IPS-11a (cell line): Measurements from ENCODE around the gene PRUNE2.
"Not testable (repeated sequence)": the region's sequence is repeated elsewhere in the genome, so short reads cannot be mapped to it uniquely, and the experiment has no call there.

Experiments used
- H3K4me3 ChIP-seq: one replicate; pipeline ENCODE4 v1.5.1; 2013; ENCODE audit warnings: low read depth, low read length, control low read depth

The PRUNE2 gene

GRCh38 chr9:76799473-76799872, 106.4 kb downstream of the PRUNE2 start:
- H3K4me3 ChIP-seq = no peak overlapping the region

- no peak overlapping the region for H3K4me3 ChIP-seq
Observed at GRCh38 chr9:76798527-76798926, 107.4 kb downstream of the PRUNE2 start.

DNA sequence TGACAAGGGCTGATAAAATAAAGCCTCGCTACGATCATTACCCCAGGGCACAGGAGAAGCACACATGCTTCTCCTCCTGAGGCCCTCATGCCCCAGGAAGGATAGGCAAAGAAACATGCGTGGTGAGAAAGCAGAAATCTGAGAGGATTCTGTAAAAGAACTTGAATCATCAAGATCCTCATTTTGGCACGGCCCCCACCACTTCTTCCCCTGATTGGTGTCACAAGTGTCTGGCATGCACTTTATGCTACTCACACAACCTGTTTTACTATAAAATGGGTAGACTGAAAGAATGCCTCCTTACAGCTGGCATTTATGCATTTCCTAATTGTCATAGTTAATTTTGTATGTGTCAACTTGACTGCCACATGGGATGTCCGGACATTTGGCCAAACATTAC, 109.6 kb downstream of the PRUNE2 start:
- H3K4me3 ChIP-seq = no peak overlapping the region

- H3K4me3 ChIP-seq = no peak overlapping the region
Observed at GRCh38 chr9:76793784-76794431, 112.0 kb downstream of the PRUNE2 start.

DNA sequence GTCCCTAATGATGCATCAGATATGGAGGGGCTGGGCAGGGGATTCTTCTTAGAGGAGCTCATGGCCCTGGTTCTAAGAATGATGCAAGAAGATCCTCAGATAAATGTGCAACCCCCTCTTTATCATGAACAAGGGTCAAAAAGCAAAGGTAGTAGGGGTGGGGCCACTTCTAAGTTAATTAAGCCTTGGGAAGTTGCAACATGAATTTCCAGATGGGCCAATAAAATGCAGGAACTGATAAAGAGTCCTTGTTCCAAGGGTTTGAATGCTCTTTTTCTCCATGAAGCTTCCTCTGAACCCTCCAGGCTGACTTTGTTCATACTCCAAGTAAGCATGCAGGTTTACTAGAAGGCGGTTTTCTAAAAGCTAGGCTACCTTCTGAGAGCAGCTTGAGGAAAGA, 116.1 kb downstream of the PRUNE2 start:
- H3K4me3 ChIP-seq = no peak overlapping the region

GRCh38 chr9:76787677-76788076, 118.2 kb downstream of the PRUNE2 start:
- no peak overlapping the region for H3K4me3 ChIP-seq

- no peak overlapping the region for H3K4me3 ChIP-seq
Observed at GRCh38 chr9:76785501-76785900, 120.4 kb downstream of the PRUNE2 start.

DNA sequence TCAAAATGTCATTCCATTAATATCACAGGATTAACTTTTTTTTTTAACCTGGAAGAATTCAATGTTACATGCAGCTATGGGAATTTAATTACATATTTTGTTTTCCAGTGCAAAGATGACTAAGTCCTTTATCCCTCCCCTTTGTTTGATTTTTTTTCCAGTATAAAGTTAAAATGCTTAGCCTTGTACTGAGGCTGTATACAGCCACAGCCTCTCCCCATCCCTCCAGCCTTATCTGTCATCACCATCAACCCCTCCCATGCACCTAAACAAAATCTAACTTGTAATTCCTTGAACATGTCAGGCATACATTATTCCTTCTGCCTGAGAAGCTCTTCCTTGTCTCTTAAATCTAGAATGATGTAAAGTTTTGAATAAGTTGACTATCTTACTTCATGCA, 121.0 kb downstream of the PRUNE2 start:
- H3K4me3 ChIP-seq = no peak overlapping the region

DNA sequence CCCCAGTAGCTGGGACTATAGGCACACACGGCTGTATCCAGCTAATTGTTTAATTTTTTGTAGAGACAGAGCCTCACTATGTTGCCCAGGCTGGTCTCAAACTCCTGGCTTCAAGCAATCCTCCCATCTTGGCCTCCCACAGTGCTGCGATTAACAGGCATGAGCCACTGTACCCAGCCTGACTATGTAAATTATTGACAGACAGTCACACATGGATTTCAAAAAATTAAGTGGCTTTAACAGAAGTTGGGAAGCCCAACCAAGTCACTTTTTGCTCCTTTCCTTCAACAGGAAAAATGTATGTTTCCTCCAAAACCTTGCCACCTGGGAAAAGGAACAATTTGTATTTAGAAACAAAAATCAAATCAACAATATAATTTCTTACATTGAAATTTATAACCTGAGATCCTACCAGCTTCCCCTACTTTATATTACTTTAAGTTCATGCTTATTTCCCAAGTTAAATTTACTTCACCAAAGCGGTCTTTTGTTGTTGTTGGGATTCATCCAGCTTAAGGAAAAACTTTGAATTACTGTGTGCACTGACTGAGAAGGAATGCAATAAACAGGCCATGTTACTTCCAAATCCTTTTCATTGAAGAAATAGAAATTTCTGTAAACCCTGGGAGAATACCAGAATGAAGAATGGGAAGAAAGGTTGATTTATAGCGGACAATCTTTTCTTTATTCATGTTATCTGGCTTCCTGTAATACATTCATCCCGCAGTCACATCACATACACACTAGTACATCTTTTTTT, 133.0 kb downstream of the PRUNE2 start:
- no peak overlapping the region for H3K4me3 ChIP-seq

- H3K4me3 ChIP-seq = no peak overlapping the region
Observed at GRCh38 chr9:76766126-76766525, 139.8 kb downstream of the PRUNE2 start.

DNA sequence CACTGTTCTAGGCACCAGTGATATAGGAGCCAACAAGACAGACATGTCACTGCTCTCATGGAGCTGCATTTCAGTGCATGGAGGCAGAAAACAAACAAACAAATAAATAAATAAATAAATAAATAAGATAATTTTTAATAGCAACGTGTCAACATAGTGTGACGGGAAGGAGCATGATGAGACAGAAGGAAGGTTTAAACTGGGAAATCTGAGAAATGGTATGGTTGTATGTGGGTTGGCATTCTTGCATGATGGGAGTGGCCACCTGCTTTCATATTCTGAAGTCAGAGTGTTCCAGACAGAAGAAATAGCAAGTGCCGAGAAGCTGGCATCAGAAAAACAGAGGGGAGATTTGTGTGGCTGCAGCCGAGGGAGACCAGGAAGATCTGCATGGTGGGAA, 141.8 kb downstream of the PRUNE2 start, which contains the start of gene PCA3:
Gene PCA3, plus strand, starts transcription at position 301 of the 400 bp plus-strand sequence.
- H3K4me3 ChIP-seq = no peak within 1 kb of the TSS

- no peak overlapping the region for H3K4me3 ChIP-seq
Observed at GRCh38 chr9:76761448-76761847, 144.5 kb downstream of the PRUNE2 start.

DNA sequence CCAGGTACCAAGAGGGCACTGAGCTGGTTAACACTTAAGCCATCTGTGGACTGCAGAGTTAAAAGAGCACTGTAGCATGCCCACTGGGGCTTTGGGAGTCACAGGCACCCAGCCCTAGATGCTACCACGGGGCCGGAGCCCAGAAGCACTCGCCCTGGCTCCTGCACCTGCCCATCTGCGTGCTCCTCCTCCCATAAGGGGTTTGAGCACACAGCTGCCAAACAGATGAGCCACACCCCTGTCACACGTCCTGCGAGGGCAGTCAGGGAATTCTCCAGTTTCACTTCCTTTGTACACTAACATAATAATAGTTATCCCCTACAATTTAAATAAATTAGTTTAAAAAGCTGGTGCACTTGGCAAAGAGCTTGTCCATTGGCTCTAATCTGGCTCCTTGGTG, 146.2 kb downstream of the PRUNE2 start:
- no peak overlapping the region for H3K4me3 ChIP-seq

- H3K4me3 ChIP-seq = no peak overlapping the region
Observed at GRCh38 chr9:76758476-76758875, 147.4 kb downstream of the PRUNE2 start.

DNA sequence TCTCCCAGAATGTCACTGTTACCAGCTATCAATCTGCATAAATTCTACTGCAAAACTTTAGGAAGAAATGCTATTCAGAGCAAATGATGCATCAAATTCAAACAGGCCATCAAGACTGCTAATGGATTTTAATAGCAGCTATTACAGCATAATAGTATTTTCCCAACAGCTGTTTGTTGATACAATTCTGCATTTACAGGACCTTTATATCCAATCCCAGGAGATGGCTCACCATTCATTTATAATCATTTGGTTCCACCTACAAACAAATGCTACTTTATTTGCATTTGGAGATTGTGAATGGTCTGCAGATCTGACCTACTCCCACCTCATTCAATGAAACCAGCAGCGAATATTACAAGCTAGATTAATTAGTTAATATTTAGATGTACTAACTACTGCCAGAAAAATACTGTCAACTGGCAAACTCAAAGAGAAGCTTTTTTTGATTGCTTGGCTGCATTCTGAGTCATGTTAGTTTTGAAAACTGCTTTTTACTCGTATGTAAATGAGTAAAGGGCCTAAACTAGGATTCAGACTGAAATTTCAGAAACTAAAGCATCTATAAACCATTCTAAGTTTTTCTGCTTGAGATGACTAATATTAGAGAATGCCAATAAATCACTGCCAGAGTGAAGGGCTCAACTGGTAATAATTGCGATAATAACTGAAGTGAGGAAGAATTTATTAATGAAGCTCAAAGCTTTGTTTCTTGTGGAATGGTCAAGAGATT, 148.8 kb downstream of the PRUNE2 start:
- H3K4me3 ChIP-seq = no peak overlapping the region

DNA sequence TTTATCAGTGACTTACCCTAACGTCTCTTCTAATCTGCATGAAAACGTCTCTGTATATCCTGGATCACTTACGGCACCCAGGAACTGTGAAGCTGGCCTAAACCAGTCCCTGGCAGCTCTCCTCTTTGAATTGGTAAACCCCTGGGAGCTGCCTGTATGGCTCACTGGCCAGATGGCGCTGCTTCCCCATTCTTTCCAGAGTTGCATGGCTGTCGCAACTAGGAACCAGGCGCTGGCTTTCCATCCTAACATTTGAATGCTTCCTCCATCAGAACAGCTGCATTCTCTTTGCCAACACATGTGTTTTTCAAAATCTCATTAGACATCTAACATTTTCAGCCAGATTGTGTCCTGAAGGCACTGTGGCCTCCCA, 149.7 kb downstream of the PRUNE2 start:
- H3K4me3 ChIP-seq = no peak overlapping the region

DNA sequence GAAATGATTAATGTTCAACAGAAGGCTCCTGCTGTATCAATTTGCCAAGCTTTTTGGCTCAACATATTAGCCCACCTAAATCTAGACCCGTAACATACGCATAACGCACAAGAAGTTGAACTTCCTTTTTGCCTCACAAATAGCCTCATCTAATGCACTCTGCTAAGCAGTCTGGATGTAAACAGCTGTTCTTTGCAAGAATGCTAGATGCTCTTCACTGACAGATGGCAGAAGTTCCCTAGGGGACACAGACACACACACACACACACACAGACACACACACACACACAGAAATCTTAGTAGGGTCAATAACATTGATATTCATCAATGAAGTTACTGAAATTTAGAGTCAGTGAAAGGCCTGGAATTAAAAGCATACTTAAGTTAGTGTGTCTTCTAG, 154.9 kb downstream of the PRUNE2 start:
- H3K4me3 ChIP-seq = no peak overlapping the region

- no peak overlapping the region for H3K4me3 ChIP-seq
Observed at GRCh38 chr9:76744336-76744735, 161.6 kb downstream of the PRUNE2 start.

DNA sequence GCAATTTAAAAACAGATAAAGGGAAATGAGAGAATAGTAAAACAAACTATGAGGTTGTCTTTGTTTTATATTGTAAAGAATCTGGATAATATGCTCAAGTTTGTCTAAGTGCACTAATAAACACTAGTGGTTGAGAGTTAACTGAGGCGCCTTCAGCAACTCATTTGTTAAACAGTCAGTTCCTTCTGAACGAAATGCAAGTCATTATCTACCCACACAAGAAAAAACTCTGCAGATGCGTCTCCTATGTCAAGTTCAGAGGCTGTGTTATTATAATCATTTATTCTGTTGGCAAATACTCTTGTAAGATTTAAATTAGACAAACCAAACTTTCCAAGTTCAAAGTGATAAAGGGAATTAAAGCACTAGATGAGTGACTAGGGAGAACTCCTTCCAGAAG, 162.0 kb downstream of the PRUNE2 start:
- H3K4me3 ChIP-seq = no peak overlapping the region

DNA sequence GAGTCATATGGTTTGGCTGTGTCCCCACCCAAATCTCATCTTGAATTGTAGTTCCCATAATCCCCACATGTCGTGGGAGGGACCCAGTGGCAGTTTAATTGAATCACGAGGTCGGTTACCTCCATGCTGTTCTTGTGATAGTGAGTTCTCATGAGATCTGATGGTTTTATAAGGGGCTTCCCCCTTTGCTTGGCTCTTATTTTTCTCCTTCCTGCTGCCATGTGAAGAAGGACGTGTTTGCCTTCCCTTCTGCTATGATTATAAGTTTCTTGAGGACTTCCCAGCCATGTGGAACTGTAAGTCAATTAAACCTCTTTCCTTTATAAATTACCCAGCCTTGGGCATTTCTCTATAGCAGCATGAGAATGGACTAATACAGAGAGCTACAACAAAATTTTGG, 163.0 kb downstream of the PRUNE2 start:
- H3K4me3 ChIP-seq = not testable (repeated sequence)

DNA sequence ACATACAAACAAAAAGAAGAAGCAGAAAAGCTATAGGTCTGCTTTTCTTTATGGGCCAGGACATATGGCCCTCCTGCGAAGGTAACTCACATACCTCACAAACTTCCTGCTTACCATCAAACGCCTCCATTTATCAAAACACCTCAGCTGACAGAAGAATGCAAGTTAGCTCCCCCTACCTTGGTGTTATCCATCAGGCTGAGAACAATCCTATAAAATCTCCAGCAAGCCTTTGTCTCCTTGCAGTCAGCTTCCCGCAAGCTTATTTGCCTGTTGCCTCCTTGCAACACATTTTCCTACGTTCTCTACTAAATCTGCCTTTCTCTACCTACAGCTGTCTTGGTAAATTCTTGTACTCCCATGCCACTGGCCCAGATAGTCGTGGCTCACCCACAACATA, 164.4 kb downstream of the PRUNE2 start:
- H3K4me3 ChIP-seq = no peak overlapping the region

DNA sequence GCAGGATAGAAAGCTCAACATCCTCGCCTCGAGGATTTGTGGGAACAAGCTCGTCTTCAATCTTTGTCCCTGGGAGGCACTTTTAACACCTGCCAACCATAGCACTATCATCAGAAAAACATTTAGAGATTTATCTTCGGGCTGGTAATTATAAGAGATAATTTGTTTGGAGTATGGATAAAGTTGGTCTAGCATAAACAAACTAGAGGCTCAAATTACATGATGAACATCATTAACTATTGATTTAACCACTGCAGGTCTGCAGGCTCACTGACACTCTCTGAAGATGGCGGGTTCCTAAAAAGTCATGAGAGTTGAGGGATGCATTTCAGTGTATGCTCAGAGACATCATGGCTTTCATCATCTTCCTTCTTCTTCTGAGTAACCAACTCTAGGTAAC, 167.5 kb downstream of the PRUNE2 start:
- no peak overlapping the region for H3K4me3 ChIP-seq
